ENCODE measurements around the gene IL1RAPL2.
"Not testable (repeated sequence)": the region's sequence is repeated elsewhere in the genome, so short reads cannot be mapped to it uniquely, and the experiment has no call there.

Gene IL1RAPL2

GRCh38 chrX:104565791-104566680, at the start of gene IL1RAPL2:
TSS of gene IL1RAPL2 (plus strand) at chrX:104566199.
- DNase-seq (ENCODE audit: low spot score), result no peak

GRCh38 chrX:104522386-104522785, 43.6 kb upstream of the IL1RAPL2 start:
- DNase-seq (ENCODE audit: low spot score), result no peak

DNA sequence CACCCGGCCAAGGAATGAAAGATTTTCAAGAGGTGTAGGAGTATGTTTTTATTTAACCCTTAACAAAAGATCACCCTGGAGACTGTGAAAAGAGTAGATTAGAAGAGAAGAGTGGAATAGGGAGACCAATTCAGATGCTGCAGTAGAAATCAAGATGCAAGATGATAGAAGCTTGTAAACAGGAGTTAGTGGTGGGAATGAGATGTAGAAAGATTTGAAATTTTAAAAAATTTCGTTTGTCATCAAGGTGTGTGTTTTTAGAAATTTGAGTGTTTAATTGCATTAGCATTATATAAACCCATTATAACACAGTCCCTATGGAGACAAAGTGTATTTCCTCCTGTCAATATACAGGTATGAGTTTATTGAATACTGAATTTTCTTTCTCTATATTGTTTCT, 42.1 kb upstream of the IL1RAPL2 start:
- DNase-seq (ENCODE audit: low spot score), result no peak

DNA sequence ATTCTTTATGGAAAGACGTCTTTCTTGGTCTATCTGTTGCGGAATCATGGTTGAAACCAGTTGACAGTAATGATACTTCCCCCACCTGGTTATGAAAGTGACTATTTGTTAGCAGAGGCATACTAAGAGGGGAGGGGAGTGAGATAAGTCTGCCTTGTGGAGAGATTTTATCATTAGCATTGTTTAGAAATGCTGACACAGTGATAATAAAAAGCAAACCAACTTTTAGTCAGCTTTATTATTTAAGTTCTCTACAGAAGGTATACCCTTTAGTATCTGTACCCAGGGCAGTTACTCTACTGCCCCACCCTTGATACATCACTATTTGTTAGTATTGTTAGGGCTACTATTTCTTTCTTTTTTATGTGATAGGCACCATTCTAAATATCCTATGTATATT, 26.9 kb upstream of the IL1RAPL2 start:
- no peak for DNase-seq (ENCODE audit: low spot score)

DNA sequence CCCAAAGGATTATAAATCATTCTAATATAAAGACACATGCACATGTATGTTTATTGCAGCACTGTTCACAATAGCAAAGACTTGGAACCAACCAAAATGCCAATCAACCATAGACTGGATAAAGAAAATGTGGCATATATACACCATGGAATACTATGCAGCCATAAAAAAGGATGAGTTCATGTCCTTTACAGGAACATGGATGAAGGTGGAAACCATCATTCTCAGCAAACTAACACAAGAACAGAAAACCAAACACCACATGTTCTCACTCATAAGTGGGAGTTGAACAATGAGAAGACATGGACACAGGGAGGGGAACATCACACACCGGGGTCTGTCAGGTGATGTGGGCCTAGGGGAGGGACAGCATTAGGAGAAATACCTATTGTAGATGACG, 23.6 kb upstream of the IL1RAPL2 start:
- not testable (repeated sequence) for DNase-seq (ENCODE audit: low spot score)

DNA sequence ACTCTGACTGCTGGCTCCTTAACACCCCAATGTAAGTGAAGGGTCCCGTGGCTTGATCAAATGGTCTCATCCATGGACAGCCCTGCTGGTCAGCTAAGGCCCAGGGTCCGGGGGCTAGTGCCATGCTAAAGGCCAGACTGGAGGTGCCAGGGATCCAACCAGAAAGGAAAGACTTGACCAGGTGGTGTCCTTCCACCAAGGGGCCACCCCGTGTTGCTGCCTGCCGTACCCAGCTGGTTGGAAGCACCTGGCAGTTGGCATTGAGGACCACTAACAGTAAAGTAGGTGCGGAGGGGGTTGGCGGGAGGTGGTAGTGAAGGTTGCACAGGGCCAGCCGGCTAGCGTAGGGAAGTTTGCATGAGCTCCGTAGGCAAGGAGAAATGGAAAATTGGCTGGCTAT, 1.7 kb upstream of the IL1RAPL2 start:
- DNase-seq (ENCODE audit: low spot score), result no peak

- DNase-seq (ENCODE audit: low spot score), result no peak
These were observed 887 bp upstream of the IL1RAPL2 start for GRCh38 chrX:104564921-104565703.

- no peak for DNase-seq (ENCODE audit: low spot score)
These were observed 892 bp downstream of the IL1RAPL2 start for GRCh38 chrX:104566681-104567501.

GRCh38 chrX:104567506-104567905, 1.5 kb downstream of the IL1RAPL2 start:
- no peak for DNase-seq (ENCODE audit: low spot score)

DNA sequence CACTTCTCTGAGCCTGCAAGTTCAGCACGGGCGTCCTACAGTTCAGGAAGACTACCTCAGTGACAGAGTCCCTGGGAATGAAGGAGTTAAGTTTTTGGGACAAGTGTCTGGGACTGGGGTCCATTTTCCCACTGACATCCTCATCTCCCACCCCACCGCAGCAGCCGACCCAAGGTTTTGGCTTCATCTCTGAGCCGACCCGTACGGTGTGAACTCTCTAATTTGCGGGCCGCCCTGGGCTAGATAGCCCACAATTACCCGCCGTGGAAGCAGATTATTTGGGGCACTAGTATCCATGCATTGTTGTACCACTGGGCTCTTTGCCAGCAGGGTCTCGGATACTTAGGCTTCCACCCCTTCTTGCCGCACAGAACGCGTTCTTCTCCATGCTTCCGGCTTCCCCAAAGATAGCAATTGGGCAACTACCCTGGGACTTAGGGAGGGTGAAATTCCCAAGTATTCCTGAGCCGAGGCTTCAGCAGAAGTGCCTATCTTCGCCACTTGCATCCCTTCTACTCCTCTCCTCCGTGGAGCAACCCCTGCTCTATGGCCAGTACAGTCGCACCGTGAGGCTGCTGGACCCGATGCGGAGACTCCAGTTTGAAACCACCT, 2.4 kb downstream of the IL1RAPL2 start:
- no peak for DNase-seq (ENCODE audit: low spot score)

DNA sequence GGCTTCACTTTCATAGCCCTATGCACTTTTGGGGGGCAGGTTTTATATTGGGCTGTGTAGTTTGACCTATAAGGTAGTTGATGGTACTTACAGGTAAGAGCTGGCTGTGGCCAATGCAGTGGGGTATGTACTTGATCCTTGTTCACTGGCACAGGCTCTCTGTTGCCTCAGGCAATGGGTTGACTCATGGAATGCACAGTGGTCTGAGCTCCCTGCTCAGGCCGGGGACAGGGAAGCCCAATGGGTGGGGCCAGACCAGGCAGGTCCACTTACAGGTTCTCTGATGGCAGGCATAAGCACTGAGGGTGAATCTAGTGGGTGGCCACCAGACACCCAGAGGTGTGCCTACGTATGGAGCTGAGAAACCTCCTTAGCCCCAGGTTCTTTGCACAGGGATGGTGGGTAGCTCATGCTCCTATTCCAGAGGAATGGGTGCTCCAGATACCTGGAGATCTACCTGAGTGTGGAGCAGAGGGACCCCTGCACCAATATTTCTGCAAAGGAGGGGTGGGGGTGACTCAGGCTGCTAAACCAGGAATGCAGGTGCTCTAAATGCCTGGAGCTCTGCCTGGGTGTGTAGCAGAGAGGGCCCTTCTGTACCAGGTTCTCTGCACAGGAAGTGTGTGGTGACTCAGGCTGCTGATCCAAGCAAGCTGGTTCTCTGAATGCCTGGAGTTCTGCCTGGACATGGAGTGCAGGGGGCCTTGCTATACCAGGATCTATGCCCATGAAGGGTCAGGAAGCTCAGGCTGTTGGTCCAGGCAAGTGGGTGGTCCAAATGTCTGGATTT, 52.3 kb downstream of the IL1RAPL2 start:
- DNase-seq (ENCODE audit: low spot score), result no peak

DNA sequence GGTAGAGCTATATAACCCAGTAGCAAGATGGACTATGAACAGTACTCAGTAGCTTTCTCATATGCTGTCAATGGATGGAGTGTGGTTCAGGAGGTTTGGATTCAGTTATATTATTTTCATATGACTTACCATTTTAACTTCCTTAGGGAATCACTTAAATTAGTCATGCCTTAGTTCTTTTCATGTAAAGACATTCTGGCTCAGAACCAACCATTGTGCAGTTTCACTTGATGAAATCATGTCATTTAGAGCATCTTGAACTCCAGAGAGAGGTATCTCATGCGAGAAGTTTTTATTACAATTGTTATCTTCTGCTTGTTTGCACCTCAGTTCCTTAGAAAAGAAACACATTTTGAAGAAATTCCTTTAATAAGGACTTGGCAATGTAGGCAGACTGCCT, 55.8 kb downstream of the IL1RAPL2 start:
- no peak for DNase-seq (ENCODE audit: low spot score)

GRCh38 chrX:104641176-104641575, 75.2 kb downstream of the IL1RAPL2 start:
- DNase-seq (ENCODE audit: low spot score), result no peak

GRCh38 chrX:104647084-104647483, 81.1 kb downstream of the IL1RAPL2 start:
- no peak for DNase-seq (ENCODE audit: low spot score)

- DNase-seq (ENCODE audit: low spot score), result no peak
These were observed 93.2 kb downstream of the IL1RAPL2 start for GRCh38 chrX:104659005-104659744.

DNA sequence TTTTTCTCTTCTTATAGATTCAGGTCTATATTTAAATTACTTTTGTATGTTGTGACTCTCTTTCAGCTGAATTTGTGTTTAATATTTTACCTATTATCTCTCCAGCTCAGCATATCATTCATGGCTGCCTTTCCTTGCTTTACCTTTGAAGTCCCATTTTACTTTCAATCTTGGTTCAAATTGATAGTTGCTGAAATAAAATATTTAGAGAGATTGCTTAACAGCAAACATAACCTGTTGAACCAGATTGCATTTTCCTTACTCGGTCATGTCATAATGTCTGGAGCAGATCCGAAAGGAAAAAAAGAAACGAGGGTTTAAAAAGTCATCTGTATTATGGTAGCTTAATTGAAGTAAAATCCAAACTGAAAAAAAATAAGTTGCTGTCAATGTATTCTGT, 94.1 kb downstream of the IL1RAPL2 start:
- no peak for DNase-seq (ENCODE audit: low spot score)

GRCh38 chrX:104662694-104663093, 96.7 kb downstream of the IL1RAPL2 start:
- no peak for DNase-seq (ENCODE audit: low spot score)

DNA sequence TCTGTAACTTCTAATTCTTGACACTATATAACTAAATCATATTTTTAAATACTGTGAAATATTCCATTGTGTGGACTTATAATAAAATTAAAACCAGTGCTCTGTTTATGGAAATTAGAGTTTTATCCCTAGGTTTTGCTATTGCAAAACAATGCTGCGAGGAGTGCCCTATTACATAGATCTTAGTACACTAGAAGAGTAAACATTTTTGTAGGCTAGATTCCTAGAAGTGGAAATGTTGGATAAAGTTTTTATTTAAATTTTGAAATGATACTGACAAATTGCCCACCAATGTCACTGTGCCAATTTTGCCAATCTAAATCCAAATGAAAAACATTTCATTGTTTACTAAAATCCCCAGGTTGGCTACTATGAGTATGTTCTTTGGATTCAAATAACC, 99.7 kb downstream of the IL1RAPL2 start:
- no peak for DNase-seq (ENCODE audit: low spot score)

DNA sequence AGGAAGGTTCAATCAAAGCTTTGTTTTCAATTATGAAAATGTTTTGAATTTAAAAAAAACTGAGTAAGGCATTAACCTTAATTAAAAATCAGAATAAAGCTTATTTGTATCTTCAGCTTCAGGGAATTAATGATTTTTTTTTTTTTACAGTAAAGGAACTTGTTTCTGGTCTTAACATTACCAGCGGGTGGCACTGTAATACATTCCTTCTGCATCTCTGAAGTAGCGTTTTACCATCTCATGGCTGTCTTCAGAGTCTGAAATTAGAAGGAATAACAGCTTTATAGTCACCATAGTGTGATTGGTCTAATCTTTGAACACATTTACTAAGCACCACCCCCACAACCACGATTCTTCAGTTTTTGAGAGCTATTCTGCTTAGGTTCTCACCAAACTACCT, 102.6 kb downstream of the IL1RAPL2 start:
- DNase-seq (ENCODE audit: low spot score), result no peak

GRCh38 chrX:104669063-104669462, 103.1 kb downstream of the IL1RAPL2 start:
- DNase-seq (ENCODE audit: low spot score), result no peak
